IMR-90 (cell line): ENCODE data around the gene SDHB. TPM values are rescaled to one million over a fixed set of nuclear protein-coding genes. Genes with fewer than 3 reads are reported as not detected.

Experiments
- ATAC-seq: fragments of 200-7000 bp; cut with Tn5 transposase; 2 replicates; pipeline ENCODE4 v1.9.1; 2020; ENCODE audit warnings: low read depth, mild to moderate bottlenecking, moderate library complexity
- BruUV-seq: library from RNA; stranded (reverse); fragments of 400-500 nt; replicated peaks from 2 replicates; lab custom pipeline; 2021; lab: Mats Ljungman, UMichigan
- CTCF ChIA-PET: fragments of 300-600 bp; formaldehyde crosslinking; extraction: SDS; loops from one replicate; lab custom pipeline; 2021; ENCODE audit warnings: antibody characterized with exemption; lab: Yijun Ruan, JAX
- POLR2A ChIA-PET: fragments of 300-600 bp; sonication (Branson Sonifier 250); formaldehyde crosslinking; loops from one replicate; lab custom pipeline; 2022; ENCODE audit warnings: antibody characterized with exemption; ENCODE audit not compliant: unreplicated experiment; lab: Charles Lee
- DNase-seq: peaks from one replicate; pipeline ENCODE4 v3.0.0; 2013
- H2AFZ ChIP-seq: replicated peaks from 2 replicates; pipeline ENCODE3; 2013; ENCODE audit warnings: low read length, mild to moderate bottlenecking; ENCODE audit not compliant: poor library complexity
- H2AK5ac ChIP-seq: 2 replicates; pipeline ENCODE4 v1.6.1; 2013; ENCODE audit warnings: low read depth, low read length, inconsistent platforms
- H2AK9ac ChIP-seq: replicated peaks from 2 replicates; pipeline ENCODE3; 2013; ENCODE audit warnings: mild to moderate bottlenecking, low read depth, low read length, moderate library complexity; ENCODE audit not compliant: poor library complexity
- H2BK120ac ChIP-seq: 2 replicates; pipeline ENCODE4 v1.6.1; 2013; ENCODE audit warnings: low read depth, low read length, inconsistent platforms
- H2BK15ac ChIP-seq: 3 replicates; pipeline ENCODE4 v1.6.1; 2013; ENCODE audit warnings: low read depth, low read length, inconsistent platforms
- H2BK20ac ChIP-seq: 2 replicates; pipeline ENCODE4 v1.6.1; 2013; ENCODE audit warnings: low read depth, mild to moderate bottlenecking, inconsistent platforms, low read length, moderate library complexity
- H2BK5ac ChIP-seq: 2 replicates; pipeline ENCODE4 v1.6.1; 2013; ENCODE audit warnings: mild to moderate bottlenecking, low read depth, low read length, inconsistent platforms; ENCODE audit not compliant: poor library complexity, severe bottlenecking
- H3K14ac ChIP-seq: replicated peaks from 2 replicates; pipeline ENCODE4 v1.6.1; 2013; ENCODE audit warnings: low read depth, low read length, inconsistent platforms
- H3K18ac ChIP-seq: 2 replicates; pipeline ENCODE4 v1.6.1; 2013; ENCODE audit warnings: low read depth, low read length, control low read depth
- H3K23ac ChIP-seq: 2 replicates; pipeline ENCODE4 v1.6.1; 2013; ENCODE audit warnings: low read depth, low read length, inconsistent platforms
- H3K27ac ChIP-seq: 2 replicates; pipeline ENCODE4 v1.5.1; 2013; ENCODE audit warnings: mild to moderate bottlenecking, control low read depth, low read length; ENCODE audit not compliant: insufficient read depth
- H3K27me3 ChIP-seq: 2 replicates; pipeline ENCODE4 v1.6.1; 2013; ENCODE audit warnings: low read length; ENCODE audit not compliant: control insufficient read depth, insufficient read depth
- H3K36me3 ChIP-seq: 2 replicates; pipeline ENCODE4 v1.6.1; 2013; ENCODE audit warnings: low read length, mixed read lengths; ENCODE audit not compliant: control insufficient read depth, insufficient read depth
- H3K4ac ChIP-seq: 2 replicates; pipeline ENCODE4 v1.6.1; 2013; ENCODE audit warnings: low read depth, low read length, inconsistent platforms
- H3K4me1 ChIP-seq: 2 replicates; pipeline ENCODE4 v1.6.1; 2013; ENCODE audit warnings: low read length, mixed read lengths; ENCODE audit not compliant: control insufficient read depth, insufficient read depth
- H3K4me2 ChIP-seq: 2 replicates; pipeline ENCODE4 v1.6.1; 2013; ENCODE audit warnings: low read depth, mild to moderate bottlenecking, control low read depth, low read length, moderate library complexity
- H3K4me3 ChIP-seq: 2 replicates; pipeline ENCODE4 v1.5.1; 2013; ENCODE audit warnings: low read depth, mild to moderate bottlenecking, control low read depth, low read length, moderate library complexity; ENCODE audit not compliant: insufficient read depth
- H3K56ac ChIP-seq: 2 replicates; pipeline ENCODE4 v1.6.1; 2013; ENCODE audit warnings: low read length, inconsistent platforms; ENCODE audit not compliant: insufficient read depth; ENCODE audit errors: extremely low read depth
- H3K79me1 ChIP-seq, 2 experiments: 2 replicates each; pipeline ENCODE4 v1.6.1; 2013; ENCODE audit warnings: low read length in 2 of 2, inconsistent platforms in 1 of 2, low read depth in 1 of 2
- H3K9ac ChIP-seq: 2 replicates; pipeline ENCODE4 v1.6.1; 2013; ENCODE audit warnings: low read depth, low read length, control low read depth
- H3K9me1 ChIP-seq: 2 replicates; pipeline ENCODE4 v1.6.1; 2013; ENCODE audit warnings: low read length, inconsistent platforms; ENCODE audit not compliant: insufficient read depth
- H3K9me3 ChIP-seq: 2 replicates; pipeline ENCODE4 v1.6.1; 2013; ENCODE audit warnings: low read length; ENCODE audit not compliant: control insufficient read depth, insufficient read depth
- H4K20me1 ChIP-seq: 2 replicates; pipeline ENCODE4 v1.6.1; 2013; ENCODE audit warnings: low read length, inconsistent platforms; ENCODE audit not compliant: insufficient read depth
- H4K5ac ChIP-seq: 2 replicates; pipeline ENCODE4 v1.6.1; 2013; ENCODE audit warnings: mild to moderate bottlenecking, low read depth, low read length, control low read depth
- H4K8ac ChIP-seq, 2 experiments: 2 replicates each; pipeline ENCODE4 v1.6.1; 2013; ENCODE audit warnings: low read depth in 2 of 2, low read length in 2 of 2, control low read depth in 1 of 2, inconsistent platforms in 1 of 2
- H4K91ac ChIP-seq: 2 replicates; pipeline ENCODE4 v1.6.1; 2013; ENCODE audit warnings: low read depth, low read length, inconsistent platforms; ENCODE audit not compliant: insufficient read depth
- BHLHE40 ChIP-seq: fragments of 150-350 bp; IDR thresholded peaks from 2 replicates; pipeline ENCODE4 v1.6.1; 2016; ENCODE audit warnings: mild to moderate bottlenecking, low read depth, low read length
- MXI1 ChIP-seq: IDR thresholded peaks from 2 replicates; pipeline ENCODE4 v1.6.1; 2012; ENCODE audit warnings: low read depth, mild to moderate bottlenecking, low read length, moderate library complexity, borderline replicate concordance
- RAD21 ChIP-seq: IDR thresholded peaks from 2 replicates; pipeline ENCODE4 v1.6.1; 2012; ENCODE audit warnings: low read length, improper control_type of control experiment
- RFX5 ChIP-seq: IDR thresholded peaks from 2 replicates; pipeline ENCODE4 v1.8.0; 2012; ENCODE audit warnings: low read depth, mild to moderate bottlenecking, low read length, moderate library complexity
- SMC3 ChIP-seq: fragments of 150-350 bp; IDR thresholded peaks from 2 replicates; pipeline ENCODE4 v1.6.1; 2016; ENCODE audit warnings: low read depth, mild to moderate bottlenecking, antibody characterized with exemption, low read length, moderate library complexity
- WGBS, 2 experiments: methylation state at CpG; one replicate each; pipeline versions ENCODE4 v1.1.5 to v1.1.7; 2013; ENCODE audit warnings: missing lambda C conversion rate in 2 of 2; ENCODE audit not compliant: insufficient read length in 1 of 2; ENCODE audit errors: extremely low coverage in 2 of 2; 5-methylcytosine and 5-hydroxymethylcytosine counted together
- dilution Hi-C: fragments of 300-500 bp; cut with HindIII; formaldehyde crosslinking; loops from one replicate; pipeline ENCODE4 v1.14.3; 2018; ENCODE audit warnings: low sequenced_read_pairs; ENCODE audit not compliant: unreplicated experiment
- in situ Hi-C: fragments of 300-500 bp; cut with MboI; formaldehyde crosslinking; loops from 3 replicates; pipeline ENCODE4 v1.14.3; 2019; ENCODE audit warnings: low sequenced_read_pairs, inconsistent platforms, mixed read lengths
- intact Hi-C: fragments of 100-400 bp; cut with micrococcal nuclease; formaldehyde crosslinking; loops from 2 replicates; pipeline ENCODE4 v1.10.0; 2022
- polyA plus RNA-seq, 3 experiments: library from polyadenylated mRNA; depleted of rRNA; stranded (reverse); fragments of >200 nt; gene quantifications; 2 replicates each; pipeline ENCODE4 v1.2.3, GENCODE V29; 2012; ENCODE audit warnings: low replicate concordance in 1 of 3
- total RNA-seq: library from RNA; depleted of rRNA; stranded (reverse); fragments of >200 nt; gene quantifications from 2 replicates; pipeline ENCODE4 v1.2.3, GENCODE V29; 2012

Gene SDHB
- total and polyA plus RNA-seq, 2 of the 4 experiments (the other 2 are of a cell fraction), result 122 to 206 TPM

DNA sequence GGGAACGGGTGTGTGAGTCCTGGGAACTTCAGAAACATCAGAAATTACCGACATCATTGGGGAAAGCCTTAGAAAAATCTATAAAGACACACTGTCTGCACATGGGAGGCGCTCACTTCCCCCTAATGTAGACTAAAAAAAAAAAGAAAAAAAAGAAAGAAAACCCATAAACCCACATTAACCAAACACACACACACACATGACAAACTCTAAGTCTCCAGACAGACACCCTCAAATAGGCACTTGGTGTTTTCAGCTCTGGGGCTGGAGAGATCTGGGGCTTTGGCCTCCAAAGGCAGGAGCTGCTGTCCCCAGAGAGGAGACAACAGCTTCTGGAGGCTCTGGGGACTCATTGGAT lies 13.2 kb upstream of the SDHB start:
- Histone ChIP-seq H3K9me3 (peaks cover 8% of the 10 kb centered on the region), H2AK5ac (no peak overlapping the region), H3K36me3 (no peaks in the 10 kb centered on the region), H3K18ac (no peak overlapping the region), H3K4ac (no peak overlapping the region), H3K9me1 (no peaks in the 10 kb centered on the region), H3K79me1 (no peaks in the 10 kb centered on the region), H4K91ac (no peak overlapping the region), H3K4me2 (no peak overlapping the region), H2BK20ac (no peak overlapping the region), H3K56ac (no peak overlapping the region), H4K20me1 (no peaks in the 10 kb centered on the region), H3K14ac (no peak overlapping the region), H3K27ac (no peak overlapping the region), H2AK9ac (no peak overlapping the region), H3K27me3 (peaks cover 23% of the 10 kb centered on the region; the same call in 1 of the 2 replicates), H3K23ac (no peak overlapping the region), H2BK5ac (no peak overlapping the region), H2BK15ac (no peak overlapping the region), H2BK120ac (no peak overlapping the region), H4K8ac (no peak overlapping the region), H3K9ac (no peak overlapping the region), H3K4me3 (no peak overlapping the region), H4K5ac (no peak overlapping the region), H2AFZ (no peak overlapping the region), H3K4me1 (no peaks in the 10 kb centered on the region)
- no peak for DNase-seq
- ChIA-PET CTCF (no interaction called here), POLR2A (no interaction called here)
- TF ChIP-seq BHLHE40, result no peak
- TF ChIP-seq RAD21, result no peak
- TF ChIP-seq RFX5, result no peak
- TF ChIP-seq SMC3, result no peak
- TF ChIP-seq MXI1, result no peak
- intact Hi-C loops (no loop called here), in situ Hi-C loops (no loop called here), dilution Hi-C loops (no loop called here)
- BruUV-seq, result no TSS peak
- WGBS, 2 experiments, result no CpG with 5 or more reads among the region's 3 CpGs
- no peak for ATAC-seq
